Peyer's patch (tissue), 4 donors: ENCODE results near the gene CLDN5.

Source experiments
- CTCF ChIP-seq, 6 experiments: fragments of 450-650 bp in 4 of 6; fragments of 200-600 bp in 2 of 6; sonication (generic) in 1 of 6; IDR thresholded peaks; one replicate each; pipeline ENCODE4 v1.5.1; 2017 to 2019; ENCODE audit warnings: antibody characterized with exemption in 6 of 6, mild to moderate bottlenecking in 3 of 6, moderate library complexity in 1 of 6
- POLR2A ChIP-seq, 2 donors: fragments of 450-650 bp; IDR thresholded peaks; one replicate each; pipeline ENCODE4 v1.5.1; 2017; ENCODE audit warnings: antibody characterized with exemption in 2 of 2, mild to moderate bottlenecking in 2 of 2, moderate library complexity in 2 of 2

- TF ChIP-seq CTCF (IDR thresholded peaks at IDR 0.05) (no peak), POLR2A (IDR thresholded peaks at IDR 0.05) (no peak)
Observed at GRCh38 chr22:19535001-19535400, 10.8 kb upstream of the CLDN5 start.
